HG03196 (cell line): ENCODE measurements around the gene SUPT20HL2.
"Not testable (repeated sequence)": the region's sequence is repeated elsewhere in the genome, so short reads cannot be mapped to it uniquely, and the experiment has no call there.

ENCODE experiments used
- ATAC-seq: cut with Tn5 transposase; IDR thresholded peaks from one replicate; pipeline ENCODE4 v1.9.1; 2021; ENCODE audit not compliant: unreplicated experiment

SUPT20HL2 gene

DNA sequence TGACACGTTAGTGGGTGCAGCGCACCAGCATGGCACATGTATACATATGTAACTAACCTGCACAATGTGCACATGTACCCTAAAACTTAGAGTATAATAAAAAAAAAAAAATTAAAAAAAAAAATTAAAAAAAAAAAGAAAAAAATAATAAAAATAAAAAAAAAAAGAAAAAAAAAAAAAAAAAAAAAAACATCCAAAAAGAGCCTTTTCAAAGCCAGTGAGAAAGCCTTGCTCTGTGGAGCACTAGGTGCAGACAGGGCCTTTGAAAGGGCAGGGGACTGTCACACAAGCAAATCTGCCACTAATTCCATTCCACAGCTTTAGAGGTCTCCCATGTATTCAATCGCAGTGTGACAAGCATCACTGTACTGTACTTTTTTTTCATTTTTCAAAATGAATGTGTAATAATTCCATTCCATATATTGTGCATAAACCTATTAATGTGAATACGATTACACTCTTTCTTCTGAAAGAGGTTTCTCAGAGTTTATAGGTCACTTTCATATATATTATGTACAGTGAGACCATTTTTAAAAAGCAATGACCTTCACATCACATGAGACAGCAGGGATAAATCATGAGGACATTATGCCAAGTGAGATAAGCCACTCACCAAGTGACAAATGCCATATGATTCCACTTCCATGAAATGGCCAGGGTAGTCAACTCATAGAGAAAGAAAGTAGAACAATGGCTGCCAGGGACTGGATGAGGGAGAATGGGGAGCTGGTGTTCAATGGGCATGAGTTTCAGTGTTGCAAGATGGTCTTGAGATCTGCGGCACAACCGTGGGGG, 4.1 kb downstream of the SUPT20HL2 start:
- ATAC-seq: not testable (repeated sequence)

DNA sequence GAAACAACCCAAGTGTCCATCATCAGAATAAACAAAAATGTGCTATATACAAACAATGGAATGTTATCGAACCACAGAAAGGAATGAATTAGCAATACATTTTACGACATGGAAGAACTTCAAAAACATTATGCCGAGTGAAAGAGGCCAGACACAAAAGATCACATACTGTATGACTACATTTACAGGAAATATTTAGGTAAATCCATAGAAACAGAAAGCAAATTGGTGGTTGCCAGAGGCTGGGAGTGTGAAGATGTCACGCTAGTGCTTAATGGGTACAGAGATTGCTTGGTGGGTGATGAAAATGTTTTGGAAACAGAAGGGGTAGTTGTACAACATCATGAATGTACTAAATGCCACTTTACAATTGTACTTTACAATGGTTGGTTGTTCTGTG, 5.1 kb downstream of the SUPT20HL2 start:
- ATAC-seq: not testable (repeated sequence)

DNA sequence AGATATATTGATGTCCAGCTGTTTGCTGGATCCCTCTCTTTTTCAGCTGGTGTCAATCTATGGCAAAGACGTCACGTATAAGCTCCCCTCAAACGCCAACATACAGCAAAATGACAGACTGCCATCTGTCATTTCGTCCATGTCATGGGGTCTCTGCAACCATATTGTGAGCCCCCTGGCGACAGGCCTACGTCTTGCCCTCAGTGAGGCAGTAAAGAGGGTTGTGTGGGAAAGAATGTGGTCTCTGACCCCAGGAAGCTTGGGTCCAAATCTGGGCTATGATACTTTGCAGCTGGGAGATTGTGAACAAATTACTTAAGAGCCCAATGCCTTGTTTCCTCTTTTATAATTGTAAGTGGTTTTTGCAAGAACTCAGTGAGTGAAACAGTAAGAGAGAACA, 7.4 kb downstream of the SUPT20HL2 start:
- ATAC-seq: no peak

DNA sequence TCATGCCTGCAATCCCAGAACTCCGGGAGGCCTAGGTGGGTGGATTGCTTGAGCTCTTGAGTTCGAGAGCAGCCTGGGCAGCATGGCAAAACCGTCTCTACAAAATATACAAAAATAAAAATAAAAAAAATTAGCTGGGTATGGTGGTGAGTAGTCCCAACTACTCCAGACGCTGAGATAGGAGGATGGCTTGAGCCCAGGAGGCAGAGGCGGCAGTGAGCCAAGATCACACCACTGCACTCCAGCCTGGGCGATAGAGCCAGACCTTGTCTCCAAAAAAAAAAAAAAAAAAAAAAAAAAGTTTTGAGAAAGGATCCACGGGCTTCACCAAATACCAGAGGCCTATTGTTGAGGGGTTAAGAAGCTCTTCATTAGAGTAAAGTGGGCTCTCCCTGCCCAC, 8.0 kb downstream of the SUPT20HL2 start:
- no peak for ATAC-seq

DNA sequence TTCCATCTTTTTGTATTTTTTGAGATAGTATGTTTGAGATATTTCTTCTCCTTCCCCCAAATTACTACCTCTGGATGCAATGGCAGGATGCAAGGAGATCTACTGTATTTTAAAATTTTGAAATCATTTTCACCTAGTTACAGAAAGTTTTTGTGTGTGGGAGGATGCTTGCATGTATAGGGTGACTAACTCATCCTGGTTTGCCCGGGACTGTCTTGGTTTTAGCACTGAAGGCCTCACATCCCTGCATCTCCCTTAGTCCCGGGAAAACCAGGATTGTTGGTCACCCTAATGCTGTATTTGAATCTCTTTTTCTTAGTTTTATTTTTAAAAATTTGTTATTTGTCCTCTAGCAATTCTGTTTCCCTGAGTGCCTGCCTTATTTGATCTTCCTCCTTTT, 12.1 kb downstream of the SUPT20HL2 start:
- ATAC-seq: no peak

DNA sequence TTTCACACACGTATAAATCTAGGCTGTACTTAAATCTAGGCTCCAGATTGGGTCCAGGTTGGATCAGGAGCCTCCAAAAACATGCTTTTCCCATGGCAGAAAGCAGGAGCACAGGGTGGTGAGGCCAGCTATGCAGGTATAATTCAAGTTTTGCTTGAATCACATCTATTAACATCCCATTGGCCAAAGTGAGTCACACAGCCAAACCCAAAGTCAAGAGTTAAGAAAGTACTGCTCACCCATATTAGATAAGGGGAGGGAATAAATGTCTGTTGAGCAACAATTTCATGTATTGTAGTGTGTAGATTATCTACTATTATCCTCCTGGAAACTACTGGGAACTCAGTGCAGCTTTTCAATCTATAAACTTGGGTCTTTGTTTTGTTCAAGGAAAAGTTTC, 12.8 kb downstream of the SUPT20HL2 start:
- ATAC-seq: no peak

DNA sequence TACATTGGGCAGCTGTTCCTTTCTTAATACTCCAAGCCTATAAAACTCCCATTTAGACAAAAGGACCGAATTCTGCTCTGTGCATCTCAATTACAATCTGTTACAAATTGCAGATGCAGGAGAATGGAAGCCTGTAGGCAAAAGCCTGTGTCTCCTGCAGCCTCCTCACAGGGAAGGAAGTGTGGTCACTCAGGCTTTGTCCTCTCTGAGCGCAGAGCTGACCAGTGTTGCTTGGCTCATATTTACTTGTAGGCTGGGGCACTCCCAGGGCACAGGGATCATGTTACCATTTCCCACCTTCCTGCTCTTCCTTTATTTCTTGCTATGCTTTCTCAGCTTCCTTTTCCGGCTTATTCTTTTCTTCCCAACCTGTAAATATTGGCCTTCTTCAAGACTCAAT, 15.7 kb downstream of the SUPT20HL2 start:
- ATAC-seq: no peak

DNA sequence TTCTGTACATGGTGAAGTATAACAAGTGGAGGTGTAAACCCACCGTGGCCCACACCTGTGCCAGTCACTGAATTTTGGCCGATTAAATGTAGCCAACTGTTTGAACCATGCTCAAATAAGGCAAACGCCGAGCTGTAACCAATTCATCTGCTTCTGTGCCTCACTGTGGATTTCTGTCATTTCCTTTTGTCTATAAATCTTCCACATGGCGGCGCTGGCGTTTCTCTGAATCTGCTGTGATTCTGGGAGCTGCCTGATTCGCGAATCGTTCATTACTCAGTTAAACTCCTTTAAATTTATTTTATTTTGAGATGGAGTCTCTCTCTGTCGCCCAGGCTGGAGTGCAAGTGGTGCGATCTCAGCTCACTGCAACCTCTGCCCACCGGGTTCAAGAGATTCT, 19.2 kb downstream of the SUPT20HL2 start:
- no peak for ATAC-seq

DNA sequence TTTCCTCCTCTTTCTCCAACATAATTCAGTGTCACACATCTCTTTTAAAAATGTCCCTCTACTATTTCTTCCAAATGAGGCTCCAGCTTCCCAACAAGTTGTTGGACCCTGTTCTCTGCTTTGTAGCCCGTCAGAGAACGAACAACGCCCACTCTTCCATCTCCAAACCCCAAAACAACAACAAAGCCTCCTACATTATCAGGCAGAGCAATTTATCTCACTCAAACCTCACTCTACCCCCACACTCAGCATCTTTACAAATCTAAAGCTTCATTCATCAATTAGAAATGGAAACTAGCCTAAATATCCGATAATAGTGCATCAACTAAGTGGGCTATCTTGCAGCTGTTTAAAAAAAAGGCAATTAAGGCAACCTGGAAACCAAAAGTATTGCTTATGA, 20.5 kb downstream of the SUPT20HL2 start:
- ATAC-seq: no peak

DNA sequence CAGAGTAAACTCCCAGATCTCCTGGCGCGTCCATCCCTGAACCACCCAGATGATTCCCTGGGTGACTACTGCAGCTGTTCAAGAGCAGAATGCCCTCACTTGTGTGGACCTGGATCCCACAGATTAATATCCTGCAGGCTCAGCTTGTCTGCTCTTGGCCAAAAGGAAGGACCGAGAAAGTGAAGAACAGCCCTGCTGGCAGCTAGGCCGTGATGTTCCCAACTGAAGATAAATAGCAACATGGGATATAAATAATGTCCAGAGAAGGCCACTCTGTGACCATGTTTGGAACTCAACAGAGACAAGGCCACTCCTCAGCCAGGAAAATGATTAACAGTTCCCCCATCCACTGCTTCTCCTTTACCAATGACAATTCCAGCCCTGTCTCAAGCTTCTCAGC, 21.5 kb downstream of the SUPT20HL2 start:
- ATAC-seq: no peak

DNA sequence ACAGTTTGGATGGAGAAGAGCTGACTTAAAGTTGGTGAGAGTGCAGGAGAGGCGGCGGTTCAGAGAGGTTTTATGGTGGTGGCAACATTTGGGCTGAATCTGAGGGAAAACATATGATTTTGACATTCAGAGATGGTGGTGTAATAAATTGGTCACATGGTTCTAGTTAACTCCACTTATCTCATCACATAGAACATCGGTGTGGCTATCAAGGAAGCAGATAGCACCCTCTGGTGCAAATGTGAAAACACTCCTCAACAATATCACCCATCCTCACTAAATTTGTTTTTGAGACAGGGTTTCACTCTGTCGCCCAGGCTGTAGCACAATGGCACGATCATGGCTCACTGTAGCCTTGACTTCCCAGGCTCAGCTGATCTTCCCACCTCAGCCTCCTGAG, 28.8 kb downstream of the SUPT20HL2 start:
- no peak for ATAC-seq

DNA sequence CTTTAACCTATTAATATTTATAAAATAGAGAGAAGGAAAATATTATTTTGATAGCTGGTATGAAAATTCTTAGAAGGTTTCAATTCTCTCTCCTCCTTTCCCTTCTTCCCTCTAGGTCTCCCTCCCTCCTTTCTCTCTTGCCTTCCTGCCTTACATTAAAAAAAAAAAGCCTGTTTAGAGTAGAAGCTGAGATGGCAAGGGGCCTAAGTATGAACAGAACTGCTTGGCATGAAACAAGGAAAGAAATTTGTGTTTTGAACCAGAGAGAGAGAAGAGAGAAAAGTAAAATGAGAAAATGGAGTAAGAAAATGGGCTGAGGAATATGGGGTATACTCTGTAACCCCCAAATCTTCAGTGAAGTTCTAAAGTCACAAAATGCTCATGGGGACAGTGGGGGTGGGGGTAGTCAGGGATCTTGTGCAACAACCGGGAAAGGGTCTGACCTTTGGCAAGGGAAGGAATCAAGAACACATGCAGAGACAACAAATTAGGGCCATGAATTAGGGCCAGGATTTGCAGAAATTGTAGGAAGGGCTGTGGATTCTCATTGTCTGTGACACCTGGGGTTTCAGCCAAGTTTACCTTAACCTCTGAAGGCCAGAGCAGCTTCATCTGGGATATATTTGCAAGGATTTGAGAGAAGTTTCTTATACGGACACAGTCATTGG, 30.6 kb downstream of the SUPT20HL2 start:
- ATAC-seq: no peak

DNA sequence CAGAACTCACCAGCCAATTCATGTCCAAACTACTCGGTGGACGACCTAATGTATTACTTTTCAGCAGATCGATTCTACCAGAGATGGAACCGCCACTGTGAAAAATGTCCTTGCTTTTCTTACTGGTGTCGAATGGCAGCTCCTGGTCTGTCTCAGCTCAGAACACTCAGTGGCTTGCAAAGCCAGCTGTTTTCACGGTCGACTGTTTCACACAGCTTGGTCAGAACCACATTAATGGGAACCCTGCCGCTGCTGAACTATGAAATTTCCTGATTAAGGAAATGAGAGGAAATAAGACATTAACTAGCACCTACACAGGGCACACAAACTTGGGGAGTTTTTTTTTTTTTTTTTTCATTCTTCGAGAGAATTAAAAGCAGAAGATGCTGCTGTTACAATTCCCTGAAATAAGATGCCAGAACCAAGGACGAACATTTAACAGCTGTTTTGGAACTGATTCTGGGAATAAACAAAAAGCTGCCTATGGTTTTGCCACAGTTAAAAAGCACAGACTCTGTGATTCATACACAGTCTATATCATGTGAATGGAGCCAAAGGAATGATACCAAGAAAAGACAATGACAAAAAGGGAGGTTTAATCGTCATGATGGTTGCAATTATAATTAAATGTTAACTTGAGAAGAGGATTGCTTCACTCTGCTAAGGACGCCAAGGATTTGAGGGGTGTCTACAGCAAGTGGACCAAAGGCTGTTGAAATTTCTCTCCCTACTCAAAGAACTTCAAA, 31.3 kb downstream of the SUPT20HL2 start:
- ATAC-seq: no peak

DNA sequence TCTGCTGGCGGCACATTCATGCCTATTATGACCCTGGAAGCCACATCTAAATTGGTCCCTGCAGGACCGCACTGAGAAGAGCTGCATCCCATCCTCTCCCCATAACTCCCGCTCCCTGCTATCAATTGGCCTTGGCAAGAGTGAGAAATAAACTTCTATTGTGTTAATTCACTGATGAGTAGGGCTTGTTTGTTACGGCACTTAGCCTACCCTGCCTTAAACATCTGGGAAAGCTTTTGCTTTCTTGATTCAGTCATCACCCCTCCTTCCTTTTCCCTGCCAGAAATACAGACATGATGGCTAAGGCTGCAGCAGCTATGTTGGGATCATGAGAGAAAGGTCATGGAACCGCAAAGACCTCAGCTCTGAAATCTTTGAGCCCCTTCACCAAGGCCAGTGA, 36.5 kb downstream of the SUPT20HL2 start:
- ATAC-seq: no peak

DNA sequence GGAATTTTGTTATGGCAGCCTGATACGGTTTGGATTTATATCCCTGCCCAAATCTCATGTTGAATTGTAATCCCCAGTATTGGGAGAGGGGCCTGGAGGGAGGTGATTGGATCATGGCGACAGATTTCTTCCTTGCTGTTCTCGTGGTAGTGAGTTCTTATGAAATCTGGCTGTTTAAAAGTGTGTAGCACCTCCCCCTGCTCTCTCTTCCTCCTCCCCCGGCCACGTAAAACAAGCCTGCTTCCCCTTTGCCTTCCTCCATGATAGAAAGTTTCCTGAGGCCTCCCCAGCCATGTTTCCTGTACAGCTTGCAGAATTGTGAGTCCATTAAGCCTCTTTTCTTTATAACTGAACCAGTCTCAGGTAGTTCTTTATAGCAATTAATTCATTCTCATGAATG, 37.9 kb downstream of the SUPT20HL2 start:
- ATAC-seq: no peak

DNA sequence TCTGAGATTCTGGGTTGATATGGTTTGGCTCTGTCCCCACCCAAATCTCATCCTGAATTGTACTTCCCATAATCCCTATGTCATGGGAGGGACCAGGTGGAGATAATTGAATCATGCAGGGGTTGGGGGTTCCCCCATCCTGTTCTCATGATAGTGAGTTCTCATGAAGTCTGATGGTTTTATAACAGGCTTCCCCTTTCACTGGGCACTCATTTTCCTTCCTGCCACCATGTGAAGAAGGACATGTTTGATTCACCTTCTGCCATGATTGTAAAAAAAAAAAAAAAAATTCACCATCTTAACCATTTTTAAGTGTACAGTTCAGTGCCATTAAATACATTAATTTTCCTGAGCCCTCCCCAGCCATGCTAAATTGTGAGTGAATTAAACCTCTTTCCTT, 42.6 kb downstream of the SUPT20HL2 start:
- no peak for ATAC-seq

DNA sequence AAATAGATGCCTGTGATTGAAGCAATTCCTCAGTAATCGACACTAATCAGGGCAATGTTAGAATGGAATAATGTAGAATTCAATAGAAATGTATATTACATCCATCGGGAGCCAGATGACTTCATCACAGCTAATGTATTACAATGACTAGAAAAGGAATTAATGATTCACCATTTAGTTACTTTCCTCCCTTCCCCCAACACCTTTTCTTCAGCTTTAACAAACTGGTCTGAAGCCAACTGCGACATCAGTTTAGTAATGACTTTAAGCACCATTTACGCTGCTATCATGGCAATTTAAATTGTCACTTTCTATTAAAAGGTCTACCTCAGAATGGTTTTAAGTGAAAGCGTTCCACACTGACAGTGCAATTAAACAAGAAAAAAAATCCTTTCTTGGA, 45.1 kb downstream of the SUPT20HL2 start:
- ATAC-seq: no peak

DNA sequence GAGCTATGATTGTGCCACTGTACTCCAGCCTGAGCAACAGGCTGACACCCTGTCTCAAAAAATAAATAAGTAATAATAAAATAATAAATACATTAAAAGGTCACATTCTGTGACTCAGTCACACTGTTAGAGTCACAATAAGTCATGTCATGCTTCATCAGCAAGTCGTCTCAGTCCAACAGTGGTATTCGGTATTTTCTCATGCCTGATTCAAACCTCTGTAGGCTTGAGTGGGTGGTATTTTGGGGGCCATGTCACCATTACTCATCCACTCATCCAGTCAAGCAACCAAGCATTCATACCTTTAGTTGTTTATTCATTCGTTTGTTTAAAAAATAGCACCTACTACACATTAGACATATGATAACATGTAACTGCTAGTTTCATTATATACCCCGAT, 46.9 kb downstream of the SUPT20HL2 start:
- ATAC-seq: no peak

DNA sequence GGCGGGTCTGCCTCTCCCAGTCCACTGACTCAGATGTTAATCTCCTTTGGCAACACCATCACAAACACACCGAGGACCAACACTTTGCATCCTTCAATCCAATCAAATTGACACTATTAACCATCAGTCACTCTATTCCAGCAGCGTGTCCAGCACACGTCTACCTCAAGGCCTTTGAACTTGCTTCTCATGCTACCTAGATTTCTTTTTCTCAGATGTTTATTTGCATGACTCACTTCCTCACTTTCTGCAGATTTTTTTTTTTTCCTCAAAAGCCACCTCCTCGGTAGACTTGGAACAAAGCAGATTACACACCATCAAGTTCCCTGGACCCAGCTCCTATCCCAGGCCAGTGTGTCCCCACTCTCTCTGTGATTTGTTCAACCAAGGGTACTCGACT, 49.5 kb downstream of the SUPT20HL2 start:
- no peak for ATAC-seq

DNA sequence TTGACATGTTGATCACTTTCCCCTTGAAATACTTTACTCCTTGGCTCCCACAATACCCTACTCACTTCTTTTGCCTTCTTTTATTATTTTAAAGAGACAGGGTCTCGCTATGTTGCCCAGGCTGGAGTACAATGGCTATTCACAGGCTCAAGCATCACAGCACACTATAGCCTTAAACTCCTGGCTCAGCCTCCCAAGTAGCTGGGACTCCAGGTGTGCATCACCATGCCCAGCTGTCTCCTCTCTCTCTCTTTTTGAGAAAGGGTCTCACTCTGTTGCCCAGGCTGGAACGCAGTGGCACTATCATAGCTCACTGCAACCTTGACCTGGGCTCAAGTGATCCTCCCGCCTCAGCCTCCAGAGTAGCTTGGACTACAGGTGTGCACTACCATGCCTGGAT, 51.6 kb downstream of the SUPT20HL2 start:
- ATAC-seq: no peak
